GM12878 (cell line): ENCODE measurements around the gene LPIN1. TPM values are rescaled to one million over a fixed set of nuclear protein-coding genes. Genes with fewer than 3 reads are reported as not detected.

ENCODE experiments used
- ATAC-seq: fragments of 200-7000 bp; cut with Tn5 transposase; 3 replicates; pipeline ENCODE4 v1.9.1; 2020; ENCODE audit warnings: mild to moderate bottlenecking, moderate library complexity
- BruUV-seq: library from RNA; stranded (reverse); fragments of 400-500 nt; replicated peaks from 2 replicates; lab custom pipeline; 2021; lab: Mats Ljungman, UMichigan
- CTCF ChIA-PET: fragments of 300-600 bp; sonication (Branson Sonifier 250); formaldehyde crosslinking; extraction: SDS; loops from one replicate; lab custom pipeline; 2021; ENCODE audit warnings: inconsistent platforms; lab: Yijun Ruan, JAX
- POLR2A ChIA-PET: fragments of 350-600 bp; formaldehyde crosslinking; extraction: SDS; loops from one replicate; lab custom pipeline; 2021; ENCODE audit warnings: inconsistent platforms; lab: Charles Lee
- RAD21 ChIA-PET: fragments of 300-600 bp; sonication (Branson Sonifier 250); formaldehyde crosslinking; loops from one replicate; lab custom pipeline; 2023; ENCODE audit warnings: antibody characterized with exemption; ENCODE audit not compliant: unreplicated experiment; lab: Charles Lee
- SMC1A ChIA-PET: fragments of 300-600 bp; sonication (Branson Sonifier 250); formaldehyde crosslinking; loops from one replicate; lab custom pipeline; 2023; ENCODE audit not compliant: unreplicated experiment, uncharacterized antibody; lab: Charles Lee
- DNase-seq: peaks from one replicate; pipeline ENCODE4 v3.0.0-alpha.2; 2011; ENCODE audit warnings: low read depth, low spot score
- FAIRE-seq: peaks from 3 replicates; lab custom pipeline; 2011; peaks lifted over from hg19 to GRCh38; lab: Jason Lieb, UNC
- H2AFZ ChIP-seq: 2 replicates; pipeline ENCODE4 v1.6.0; 2011; ENCODE audit warnings: low read depth, low read length, control low read depth; ENCODE audit not compliant: control insufficient read depth
- H3K27ac ChIP-seq: 2 replicates; pipeline ENCODE4 v1.5.1; 2011; ENCODE audit warnings: control low read depth; ENCODE audit not compliant: control insufficient read depth, insufficient read depth
- H3K27me3 ChIP-seq, 2 experiments: replicated peaks in 1 of 2; 2 replicates each; pipeline versions ENCODE4 v1.6.0 to v1.6.1; 2011; ENCODE audit warnings: low read length in 1 of 2; ENCODE audit not compliant: control insufficient read depth in 2 of 2, insufficient read depth in 2 of 2
- H3K36me3 ChIP-seq, 2 experiments: 2 replicates each; pipeline ENCODE4 v1.5.1; 2011; ENCODE audit warnings: low read length in 1 of 2; ENCODE audit not compliant: control insufficient read depth in 2 of 2, insufficient read depth in 2 of 2
- H3K4me1 ChIP-seq: 2 replicates; pipeline ENCODE4 v1.6.1; 2011; ENCODE audit warnings: mild to moderate bottlenecking, low read length, moderate library complexity, mixed read lengths; ENCODE audit not compliant: control insufficient read depth, insufficient read depth
- H3K4me2 ChIP-seq: 2 replicates; pipeline ENCODE4 v1.6.0; 2011; ENCODE audit warnings: control low read depth; ENCODE audit not compliant: control insufficient read depth, insufficient read depth
- H3K4me3 ChIP-seq: fragments of 200-600 bp; sonication (generic); 2 replicates; pipeline ENCODE4 v1.5.1; 2016
- H3K79me2 ChIP-seq: 2 replicates; pipeline ENCODE4 v1.6.0; 2011; ENCODE audit warnings: low read length; ENCODE audit not compliant: control insufficient read depth, insufficient read depth
- H3K9ac ChIP-seq: 2 replicates; pipeline ENCODE4 v1.8.0; 2011; ENCODE audit warnings: low read length, control low read depth, mixed read lengths; ENCODE audit not compliant: control insufficient read depth, insufficient read depth
- H3K9me3 ChIP-seq: replicated peaks from 3 replicates; pipeline ENCODE4 v1.5.1; 2011; ENCODE audit warnings: mild to moderate bottlenecking, low read length; ENCODE audit not compliant: control insufficient read depth, insufficient read depth
- H4K20me1 ChIP-seq: 2 replicates; pipeline ENCODE4 v1.6.0; 2011; ENCODE audit not compliant: control insufficient read depth, insufficient read depth
- IKZF2 ChIP-seq, 2 experiments: fragments of 450-650 bp; IDR thresholded peaks; 2 replicates each; pipeline ENCODE4 v1.6.1; 2017; ENCODE audit warnings: mild to moderate bottlenecking in 2 of 2, moderate library complexity in 2 of 2
- KAT2A ChIP-seq: conservative IDR thresholded peaks from 2 replicates; pipeline ENCODE4 v1.6.1; 2011; ENCODE audit warnings: low read depth, low read length; ENCODE audit not compliant: control insufficient read depth
- NFIC ChIP-seq: IDR thresholded peaks from 2 replicates; pipeline ENCODE4 v1.6.1; 2012; ENCODE audit warnings: low read depth, mild to moderate bottlenecking, inconsistent platforms, low read length, moderate library complexity
- RB1 ChIP-seq: fragments of 450-650 bp; formaldehyde crosslinking; IDR thresholded peaks from 2 replicates; pipeline ENCODE4 v1.6.1; 2017; ENCODE audit warnings: mild to moderate bottlenecking, borderline replicate concordance
- SMAD5 ChIP-seq: IDR thresholded peaks from 2 replicates; pipeline ENCODE4 v1.6.1; 2016; ENCODE audit warnings: antibody characterized with exemption, low read depth
- SMC3 ChIP-seq: IDR thresholded peaks from 2 replicates; pipeline ENCODE4 v1.6.1; 2011; ENCODE audit warnings: low read length, improper control_type of control experiment, borderline replicate concordance
- SPI1 ChIP-seq: IDR thresholded peaks from 2 replicates; pipeline ENCODE4 v1.6.1; 2011; ENCODE audit warnings: low read depth, mild to moderate bottlenecking, low read length, moderate library complexity, borderline replicate concordance; ENCODE audit not compliant: insufficient read depth
- TCF3 ChIP-seq: IDR thresholded peaks from 2 replicates; pipeline ENCODE4 v1.6.1; 2012; ENCODE audit warnings: low read depth, mild to moderate bottlenecking, low read length, borderline replicate concordance; ENCODE audit not compliant: insufficient read depth
- ZBED1 ChIP-seq: IDR thresholded peaks from 2 replicates; pipeline ENCODE4 v1.6.1; 2016; ENCODE audit warnings: borderline replicate concordance
- ZNF24 ChIP-seq: fragments of 450-650 bp; IDR thresholded peaks from 2 replicates; pipeline ENCODE4 v1.6.1; 2017; ENCODE audit warnings: antibody characterized with exemption, mild to moderate bottlenecking
- ZZZ3 ChIP-seq: IDR thresholded peaks from 2 replicates; pipeline ENCODE4 v1.6.1; 2011; ENCODE audit warnings: low read depth; ENCODE audit not compliant: control insufficient read depth, insufficient read length
- WGBS: methylation state at CpG from one replicate; pipeline ENCODE4 v1.1.6; 2016; ENCODE audit warnings: low lambda C conversion rate; ENCODE audit not compliant: insufficient replicate concordance, insufficient coverage; ENCODE audit errors: missing lambda C conversion rate; 5-methylcytosine and 5-hydroxymethylcytosine counted together
- in situ Hi-C: fragments of 300-500 bp; cut with MboI; formaldehyde crosslinking; loops from 9 replicates; pipeline ENCODE4 v1.14.3; 2018; ENCODE audit warnings: mixed read lengths
- intact Hi-C: fragments of 100-400 bp; cut with micrococcal nuclease; formaldehyde crosslinking; loops from one replicate; pipeline ENCODE4 v1.14.2; 2022; ENCODE audit not compliant: unreplicated experiment
- polyA plus RNA-seq, 11 experiments: library from polyadenylated mRNA; depleted of rRNA in 4 of 11; unstranded in 6 of 11; stranded (reverse) in 5 of 11; fragments of >200 nt; fragmentation: Nextera tagmentation in 4 of 11; fragmentation: Illumina TruSeq in 1 of 11; extraction: Ambion mirVana in 4 of 11; extraction: Trizol in 1 of 11; gene quantifications; 1 replicate in 1 of 11; 2 replicates in 10 of 11; pipeline versions ENCODE4 v1.2.1 to v1.2.3, GENCODE V29; 2011 to 2016; ENCODE audit warnings: inconsistent platforms in 2 of 11, missing spikeins in 2 of 11, low read depth in 1 of 11
- total RNA-seq, 4 experiments: library from RNA; depleted of rRNA in 3 of 4; stranded (reverse); fragments of >200 nt in 3 of 4; fragmentation: Illumina TruSeq in 1 of 4; extraction: Trizol in 1 of 4; gene quantifications; 2 replicates each; pipeline versions ENCODE4 v1.2.1 to v1.2.3, GENCODE V29; 2013 to 2021
- TF ChIP-seq, protein P1 (sequence below): IDR thresholded peaks from 2 replicates; pipeline ENCODE4 v1.6.1; 2012; ENCODE audit warnings: low read depth, low read length, improper control_type of control experiment
- TF ChIP-seq, protein P2 (sequence below): fragments of 450-650 bp; IDR thresholded peaks from 2 replicates; pipeline ENCODE4 v1.6.1; 2017; ENCODE audit warnings: mild to moderate bottlenecking, moderate library complexity
- TF ChIP-seq, protein P3 (sequence below): fragments of 450-650 bp; IDR thresholded peaks from 2 replicates; pipeline ENCODE4 v1.6.1; 2018; ENCODE audit warnings: borderline replicate concordance, mild to moderate bottlenecking; ENCODE audit not compliant: partially characterized antibody
- TF ChIP-seq, protein P4 (sequence below): IDR thresholded peaks from 2 replicates; pipeline ENCODE4 v1.6.1; 2012; ENCODE audit warnings: low read depth, low read length, improper control_type of control experiment

The LPIN1 gene
- total and polyA plus RNA-seq, 10 of the 15 experiments (the other 5 are each of a cell fraction or from before 2014, with no cell fraction given), result 18.8 to 82.5 (median 50.3) TPM

DNA sequence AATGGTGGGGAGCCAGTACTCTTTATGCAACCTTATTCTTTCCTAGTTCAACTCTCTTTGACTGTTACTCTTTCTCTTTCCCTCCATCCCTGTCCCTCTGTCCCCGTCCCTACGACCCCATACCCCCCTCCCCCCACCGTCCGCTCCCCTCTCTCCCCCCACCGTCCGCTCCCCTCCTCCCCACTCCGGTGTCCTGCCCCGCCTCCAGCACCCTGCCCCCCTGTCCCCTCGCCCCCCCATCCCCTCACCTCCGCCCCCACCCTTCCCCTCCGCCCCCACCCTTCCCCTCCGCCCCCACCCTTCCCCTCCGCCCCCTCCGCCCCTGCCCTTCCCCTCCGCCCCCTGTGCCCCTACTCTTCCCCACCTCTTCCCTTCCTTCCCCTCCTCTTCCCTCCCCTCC is 128.4 kb downstream of the LPIN1 start:
- H3K27me3 ChIP-seq, result no peaks in the 10 kb centered on the region
- no CpG with 5 or more reads among the region's 15 CpGs for WGBS
- ChIA-PET RAD21 (interaction anchor here (3.1 kb wide), 1 partner anchor 12 kb away, joined by 24 read pairs; no protein-coding TSS in a partner anchor), POLR2A (no interaction called here), SMC1A (interaction anchor here (1.1 to 2.8 kb wide), 3 partner anchors 10 to 67 kb away, joined by 3 to 17 read pairs (median 6); no protein-coding TSS in a partner anchor), CTCF (interaction anchor here (3.6 kb wide), 1 partner anchor 11 kb away, joined by 25 read pairs; no protein-coding TSS in a partner anchor)
- peaks cover 16% of the 10 kb centered on the region for H3K4me1 ChIP-seq
- TF ChIP-seq RB1 (no peak), IKZF2 (IDR thresholded peaks at IDR 0.05) (no peak), ZNF24 (no peak), SPI1 (no peak), ZBED1 (no peak), NFIC (no peak), ZZZ3 (no peak), SMAD5 (no peak), KAT2A (no peak), SMC3 (no peak), TCF3 (no peak)
- TF ChIP-seq, protein P1, sequence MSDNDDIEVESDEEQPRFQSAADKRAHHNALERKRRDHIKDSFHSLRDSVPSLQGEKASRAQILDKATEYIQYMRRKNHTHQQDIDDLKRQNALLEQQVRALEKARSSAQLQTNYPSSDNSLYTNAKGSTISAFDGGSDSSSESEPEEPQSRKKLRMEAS, result no peak
- TF ChIP-seq, protein P2, sequence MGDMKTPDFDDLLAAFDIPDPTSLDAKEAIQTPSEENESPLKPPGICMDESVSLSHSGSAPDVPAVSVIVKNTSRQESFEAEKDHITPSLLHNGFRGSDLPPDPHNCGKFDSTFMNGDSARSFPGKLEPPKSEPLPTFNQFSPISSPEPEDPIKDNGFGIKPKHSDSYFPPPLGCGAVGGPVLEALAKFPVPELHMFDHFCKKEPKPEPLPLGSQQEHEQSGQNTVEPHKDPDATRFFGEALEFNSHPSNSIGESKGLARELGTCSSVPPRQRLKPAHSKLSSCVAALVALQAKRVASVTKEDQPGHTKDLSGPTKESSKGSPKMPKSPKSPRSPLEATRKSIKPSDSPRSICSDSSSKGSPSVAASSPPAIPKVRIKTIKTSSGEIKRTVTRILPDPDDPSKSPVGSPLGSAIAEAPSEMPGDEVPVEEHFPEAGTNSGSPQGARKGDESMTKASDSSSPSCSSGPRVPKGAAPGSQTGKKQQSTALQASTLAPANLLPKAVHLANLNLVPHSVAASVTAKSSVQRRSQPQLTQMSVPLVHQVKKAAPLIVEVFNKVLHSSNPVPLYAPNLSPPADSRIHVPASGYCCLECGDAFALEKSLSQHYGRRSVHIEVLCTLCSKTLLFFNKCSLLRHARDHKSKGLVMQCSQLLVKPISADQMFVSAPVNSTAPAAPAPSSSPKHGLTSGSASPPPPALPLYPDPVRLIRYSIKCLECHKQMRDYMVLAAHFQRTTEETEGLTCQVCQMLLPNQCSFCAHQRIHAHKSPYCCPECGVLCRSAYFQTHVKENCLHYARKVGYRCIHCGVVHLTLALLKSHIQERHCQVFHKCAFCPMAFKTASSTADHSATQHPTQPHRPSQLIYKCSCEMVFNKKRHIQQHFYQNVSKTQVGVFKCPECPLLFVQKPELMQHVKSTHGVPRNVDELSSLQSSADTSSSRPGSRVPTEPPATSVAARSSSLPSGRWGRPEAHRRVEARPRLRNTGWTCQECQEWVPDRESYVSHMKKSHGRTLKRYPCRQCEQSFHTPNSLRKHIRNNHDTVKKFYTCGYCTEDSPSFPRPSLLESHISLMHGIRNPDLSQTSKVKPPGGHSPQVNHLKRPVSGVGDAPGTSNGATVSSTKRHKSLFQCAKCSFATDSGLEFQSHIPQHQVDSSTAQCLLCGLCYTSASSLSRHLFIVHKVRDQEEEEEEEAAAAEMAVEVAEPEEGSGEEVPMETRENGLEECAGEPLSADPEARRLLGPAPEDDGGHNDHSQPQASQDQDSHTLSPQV, result no peak
- TF ChIP-seq, protein P3, sequence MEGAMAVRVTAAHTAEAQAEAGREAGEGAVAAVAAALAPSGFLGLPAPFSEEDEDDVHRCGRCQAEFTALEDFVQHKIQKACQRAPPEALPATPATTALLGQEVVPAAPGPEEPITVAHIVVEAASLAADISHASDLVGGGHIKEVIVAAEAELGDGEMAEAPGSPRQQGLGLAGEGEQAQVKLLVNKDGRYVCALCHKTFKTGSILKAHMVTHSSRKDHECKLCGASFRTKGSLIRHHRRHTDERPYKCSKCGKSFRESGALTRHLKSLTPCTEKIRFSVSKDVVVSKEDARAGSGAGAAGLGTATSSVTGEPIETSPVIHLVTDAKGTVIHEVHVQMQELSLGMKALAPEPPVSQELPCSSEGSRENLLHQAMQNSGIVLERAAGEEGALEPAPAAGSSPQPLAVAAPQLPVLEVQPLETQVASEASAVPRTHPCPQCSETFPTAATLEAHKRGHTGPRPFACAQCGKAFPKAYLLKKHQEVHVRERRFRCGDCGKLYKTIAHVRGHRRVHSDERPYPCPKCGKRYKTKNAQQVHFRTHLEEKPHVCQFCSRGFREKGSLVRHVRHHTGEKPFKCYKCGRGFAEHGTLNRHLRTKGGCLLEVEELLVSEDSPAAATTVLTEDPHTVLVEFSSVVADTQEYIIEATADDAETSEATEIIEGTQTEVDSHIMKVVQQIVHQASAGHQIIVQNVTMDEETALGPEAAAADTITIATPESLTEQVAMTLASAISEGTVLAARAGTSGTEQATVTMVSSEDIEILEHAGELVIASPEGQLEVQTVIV, result no peak
- TF ChIP-seq, protein P4, sequence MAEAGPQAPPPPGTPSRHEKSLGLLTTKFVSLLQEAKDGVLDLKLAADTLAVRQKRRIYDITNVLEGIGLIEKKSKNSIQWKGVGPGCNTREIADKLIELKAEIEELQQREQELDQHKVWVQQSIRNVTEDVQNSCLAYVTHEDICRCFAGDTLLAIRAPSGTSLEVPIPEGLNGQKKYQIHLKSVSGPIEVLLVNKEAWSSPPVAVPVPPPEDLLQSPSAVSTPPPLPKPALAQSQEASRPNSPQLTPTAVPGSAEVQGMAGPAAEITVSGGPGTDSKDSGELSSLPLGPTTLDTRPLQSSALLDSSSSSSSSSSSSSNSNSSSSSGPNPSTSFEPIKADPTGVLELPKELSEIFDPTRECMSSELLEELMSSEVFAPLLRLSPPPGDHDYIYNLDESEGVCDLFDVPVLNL, result no peak
- no peak overlapping the region for H2AFZ ChIP-seq
- FAIRE-seq (no peak), ATAC-seq (no peak), DNase-seq (no peak)
- intact Hi-C loops, result no loop called here
- no peak overlapping the region for H3K4me2 ChIP-seq
- H4K20me1 ChIP-seq, result no peaks in the 10 kb centered on the region
- in situ Hi-C loops, result no loop called here
- no peak overlapping the region for H3K4me3 ChIP-seq
- peaks cover 0 to 4% of the 10 kb centered on the region in 2 experiments; a peak in 2 of 4 replicates for H3K36me3 ChIP-seq
- peaks cover 54% of the 10 kb centered on the region for H3K79me2 ChIP-seq
- H3K27ac ChIP-seq, result no peak overlapping the region
- no peak overlapping the region for H3K9ac ChIP-seq
- H3K9me3 ChIP-seq, result no peaks in the 10 kb centered on the region; the same call in 2 of the 3 replicates
- no TSS peak for BruUV-seq
